H1 (cell line): ENCODE data around the gene LRCH1. TPM values are rescaled to one million over a fixed set of nuclear protein-coding genes. Genes with fewer than 3 reads are reported as not detected.

ENCODE experiments used
- CTCF ChIA-PET: fragments of 300-600 bp; sonication (Branson Sonifier 250); formaldehyde crosslinking; loops from one replicate; lab custom pipeline; 2021; ENCODE audit not compliant: partially characterized antibody; lab: Charles Lee
- POLR2A ChIA-PET: fragments of 300-600 bp; sonication (Branson Sonifier 250); formaldehyde crosslinking; loops from one replicate; lab custom pipeline; 2021; ENCODE audit warnings: inconsistent platforms; ENCODE audit not compliant: partially characterized antibody; lab: Charles Lee
- DNase-seq, 2 experiments: peaks; one replicate each; pipeline versions ENCODE4 v3.0.0 to v3.0.0-alpha.2; 2010 to 2022; ENCODE audit warnings: low spot score in 2 of 2, low read depth in 1 of 2, mixed read lengths in 1 of 2
- FAIRE-seq: peaks from 2 replicates; lab custom pipeline; 2011; peaks lifted over from hg19 to GRCh38; lab: Jason Lieb, UNC
- H2AFZ ChIP-seq: 2 replicates; pipeline ENCODE4 v1.8.1; 2012; ENCODE audit warnings: low read length, inconsistent platforms
- H2AK5ac ChIP-seq: 2 replicates; pipeline ENCODE4 v1.6.1; 2013; ENCODE audit warnings: low read depth, low read length
- H2BK120ac ChIP-seq: replicated peaks from 2 replicates; pipeline ENCODE3; 2013; ENCODE audit warnings: low read depth, low read length, inconsistent platforms
- H2BK12ac ChIP-seq: 2 replicates; pipeline ENCODE4 v1.6.1; 2013; ENCODE audit warnings: low read depth, low read length
- H2BK15ac ChIP-seq: 2 replicates; pipeline ENCODE4 v1.6.1; 2013; ENCODE audit warnings: low read length
- H2BK20ac ChIP-seq: 2 replicates; pipeline ENCODE4 v1.6.1; 2013; ENCODE audit warnings: low read length
- H2BK5ac ChIP-seq: 2 replicates; pipeline ENCODE4 v1.6.1; 2013; ENCODE audit warnings: low read depth, low read length
- H3K14ac ChIP-seq: 2 replicates; pipeline ENCODE4 v1.6.1; 2013; ENCODE audit warnings: inconsistent platforms; ENCODE audit not compliant: insufficient read length
- H3K18ac ChIP-seq: 2 replicates; pipeline ENCODE4 v1.6.1; 2013; ENCODE audit warnings: low read length; ENCODE audit errors: extremely low read depth
- H3K23ac ChIP-seq: 2 replicates; pipeline ENCODE4 v1.6.1; 2013; ENCODE audit warnings: inconsistent platforms; ENCODE audit not compliant: insufficient read length
- H3K23me2 ChIP-seq: 2 replicates; pipeline ENCODE4 v1.6.1; 2013; ENCODE audit warnings: low read depth, low read length
- H3K27ac ChIP-seq: 2 replicates; pipeline ENCODE4 v1.6.1; 2011; ENCODE audit warnings: low read depth, low read length, inconsistent platforms
- H3K27me3 ChIP-seq, 4 experiments: replicated peaks in 1 of 4; 1 replicate in 1 of 4; 2 replicates in 3 of 4; pipeline versions ENCODE4 v1.6.1 to v1.8.1; 2011 to 2013; ENCODE audit warnings: low read length in 3 of 4, mild to moderate bottlenecking in 3 of 4, inconsistent platforms in 2 of 4, mixed read lengths in 2 of 4, moderate library complexity in 1 of 4; ENCODE audit not compliant: control insufficient read depth in 3 of 4, insufficient read depth in 3 of 4; ENCODE audit errors: extremely low read depth in 1 of 4
- H3K36me3 ChIP-seq, 4 experiments: 2 replicates each; pipeline versions ENCODE4 v1.6.1 to v1.8.1; 2011 to 2013; ENCODE audit warnings: mild to moderate bottlenecking in 4 of 4, low read length in 3 of 4, moderate library complexity in 2 of 4, control low read depth in 1 of 4, inconsistent platforms in 1 of 4; ENCODE audit not compliant: insufficient read depth in 4 of 4, control insufficient read depth in 2 of 4
- H3K4ac ChIP-seq: replicated peaks from 2 replicates; pipeline ENCODE3; 2013; ENCODE audit warnings: low read length, low read depth, mixed read lengths, inconsistent platforms; ENCODE audit not compliant: insufficient read length
- H3K4me1 ChIP-seq, 4 experiments: replicated peaks in 1 of 4; 1 replicate in 1 of 4; 2 replicates in 3 of 4; pipeline versions ENCODE4 v1.6.1 to v1.8.1; 2011 to 2013; ENCODE audit warnings: low read length in 3 of 4, inconsistent platforms in 2 of 4, mixed read lengths in 1 of 4; ENCODE audit not compliant: insufficient read depth in 4 of 4, control insufficient read depth in 3 of 4
- H3K4me2 ChIP-seq, 2 experiments: 2 replicates each; pipeline versions ENCODE4 v1.6.1 to v1.8.1; 2011 to 2013; ENCODE audit warnings: low read depth in 2 of 2, low read length in 2 of 2, control low read depth in 1 of 2, inconsistent platforms in 1 of 2, mild to moderate bottlenecking in 1 of 2; ENCODE audit not compliant: insufficient read depth in 1 of 2
- H3K4me3 ChIP-seq, 4 experiments: fragments of 200-600, 300-600 bp in 1 of 4; sonication (generic), shearing (Covaris generic), sonication (Bioruptor Twin) in 1 of 4; 2 replicates each; pipeline versions ENCODE4 v1.5.1 to v1.8.1; 2011 to 2016; ENCODE audit warnings: low read length in 4 of 4, low read depth in 3 of 4, control low read depth in 2 of 4, inconsistent platforms in 2 of 4, mild to moderate bottlenecking in 2 of 4, mixed read lengths in 1 of 4, moderate library complexity in 1 of 4; ENCODE audit not compliant: insufficient read depth in 2 of 4; ENCODE audit errors: extremely low read depth in 1 of 4
- H3K56ac ChIP-seq: replicated peaks from 2 replicates; pipeline ENCODE3; 2013; ENCODE audit warnings: low read depth, mild to moderate bottlenecking, mixed read lengths, low read length, inconsistent platforms; ENCODE audit not compliant: insufficient read length
- H3K79me1 ChIP-seq: 2 replicates; pipeline ENCODE4 v1.6.1; 2013; ENCODE audit warnings: low read depth, low read length, control low read depth
- H3K79me2 ChIP-seq, 2 experiments: 2 replicates each; pipeline versions ENCODE4 v1.6.1 to v1.8.1; 2012 to 2013; ENCODE audit warnings: low read length in 2 of 2, mild to moderate bottlenecking in 2 of 2, inconsistent platforms in 1 of 2; ENCODE audit not compliant: insufficient read depth in 2 of 2, control insufficient read depth in 1 of 2
- H3K9ac ChIP-seq, 4 experiments: replicated peaks in 1 of 4; 1 replicate in 1 of 4; 2 replicates in 3 of 4; pipeline versions ENCODE4 v1.6.1 to v1.8.1; 2011 to 2013; ENCODE audit warnings: low read depth in 3 of 4, low read length in 3 of 4, control low read depth in 2 of 4, mild to moderate bottlenecking in 2 of 4, moderate library complexity in 2 of 4, inconsistent platforms in 1 of 4; ENCODE audit errors: extremely low read depth in 1 of 4
- H3K9me3 ChIP-seq, 2 experiments: 2 replicates each; pipeline versions ENCODE4 v1.6.1 to v1.8.1; 2012 to 2013; ENCODE audit warnings: mild to moderate bottlenecking in 2 of 2, moderate library complexity in 2 of 2, control low read depth in 1 of 2, inconsistent platforms in 1 of 2, low read depth in 1 of 2, low read length in 1 of 2, mixed read lengths in 1 of 2; ENCODE audit not compliant: insufficient read depth in 2 of 2
- H4K20me1 ChIP-seq, 2 experiments: replicated peaks in 1 of 2; 2 replicates each; pipeline versions ENCODE3 to v1.8.1; 2011 to 2013; ENCODE audit warnings: inconsistent platforms in 2 of 2, low read length in 2 of 2, mild to moderate bottlenecking in 1 of 2; ENCODE audit not compliant: insufficient read depth in 2 of 2, control insufficient read depth in 1 of 2
- H4K5ac ChIP-seq: 2 replicates; pipeline ENCODE4 v1.6.1; 2013; ENCODE audit warnings: low read length, low read depth, mixed read lengths, inconsistent platforms; ENCODE audit not compliant: insufficient read length
- H4K8ac ChIP-seq: 2 replicates; pipeline ENCODE4 v1.8.0; 2013; ENCODE audit warnings: mild to moderate bottlenecking, moderate library complexity, low read length, inconsistent platforms; ENCODE audit not compliant: insufficient read depth; ENCODE audit errors: extremely low read depth
- H4K91ac ChIP-seq: replicated peaks from 2 replicates; pipeline ENCODE3; 2013; ENCODE audit warnings: low read length, mixed read lengths, inconsistent platforms; ENCODE audit not compliant: insufficient read length
- ATF3 ChIP-seq: IDR thresholded peaks from 2 replicates; pipeline ENCODE4 v1.6.1; 2011; ENCODE audit warnings: low read depth, mild to moderate bottlenecking, low read length; ENCODE audit not compliant: insufficient read depth
- BRCA1 ChIP-seq: IDR thresholded peaks from 2 replicates; pipeline ENCODE4 v1.6.1; 2012; ENCODE audit warnings: low read depth, low read length, improper control_type of control experiment
- CBX8 ChIP-seq: fragments of 300-800, 300-1000 bp; sonication (generic); IDR thresholded peaks from 2 replicates; pipeline ENCODE4 v1.7.1; 2016; ENCODE audit warnings: low read depth, low read length, borderline replicate concordance
- FOSL1 ChIP-seq: IDR thresholded peaks from 2 replicates; pipeline ENCODE4 v1.6.1; 2011; ENCODE audit warnings: mild to moderate bottlenecking, low read depth, low read length, moderate library complexity; ENCODE audit not compliant: insufficient read depth
- MAX ChIP-seq: IDR thresholded peaks from 2 replicates; pipeline ENCODE4 v1.6.1; 2012; ENCODE audit warnings: inconsistent platforms
- NANOG ChIP-seq: IDR thresholded peaks from 2 replicates; pipeline ENCODE4 v1.6.1; 2011; ENCODE audit warnings: low read length, low read depth, mild to moderate bottlenecking, inconsistent platforms; ENCODE audit not compliant: insufficient read depth, poor library complexity, severe bottlenecking
- POU5F1 ChIP-seq: IDR thresholded peaks from 2 replicates; pipeline ENCODE4 v1.6.1; 2011; ENCODE audit warnings: low read depth, mild to moderate bottlenecking, low read length, moderate library complexity
- RAD21 ChIP-seq, 2 experiments: IDR thresholded peaks in 1 of 2; conservative IDR thresholded peaks in 1 of 2; 2 replicates each; pipeline ENCODE4 v1.6.1; 2011; ENCODE audit warnings: low read depth in 2 of 2, low read length in 2 of 2, improper control_type of control experiment in 1 of 2, inconsistent platforms in 1 of 2, mild to moderate bottlenecking in 1 of 2, moderate library complexity in 1 of 2
- RNF2 ChIP-seq: fragments of 200-900, 300-1000 bp; sonication (generic); IDR thresholded peaks from 2 replicates; pipeline ENCODE4 v1.7.1; 2016; ENCODE audit warnings: borderline replicate concordance, low read depth, mild to moderate bottlenecking, antibody characterized with exemption, low read length; ENCODE audit not compliant: poor library complexity, severe bottlenecking; ENCODE audit errors: missing control alignments
- SIN3A ChIP-seq, 2 experiments: IDR thresholded peaks in 1 of 2; conservative IDR thresholded peaks in 1 of 2; 2 replicates each; pipeline ENCODE4 v1.6.1; 2011 to 2012; ENCODE audit warnings: low read length in 2 of 2, improper control_type of control experiment in 1 of 2, low read depth in 1 of 2, mild to moderate bottlenecking in 1 of 2
- SP1 ChIP-seq: IDR thresholded peaks from 2 replicates; pipeline ENCODE4 v1.6.1; 2011; ENCODE audit warnings: low read depth, low read length
- SRF ChIP-seq: IDR thresholded peaks from 2 replicates; pipeline ENCODE4 v1.6.1; 2011; ENCODE audit warnings: mild to moderate bottlenecking, low read depth, low read length, moderate library complexity
- WGBS, 2 experiments: shearing (Covaris generic) in 1 of 2; methylation state at CpG; one replicate each; pipeline versions ENCODE4 v1.1.6 to v1.1.7; 2013 to 2015; ENCODE audit warnings: low lambda C conversion rate in 2 of 2, mixed read lengths in 2 of 2, inconsistent platforms in 1 of 2, low coverage in 1 of 2, missing lambda C conversion rate in 1 of 2; ENCODE audit not compliant: insufficient replicate concordance in 2 of 2, insufficient coverage in 1 of 2, insufficient read length in 1 of 2; ENCODE audit errors: extremely low coverage in 1 of 2, missing lambda C conversion rate in 1 of 2; 5-methylcytosine and 5-hydroxymethylcytosine counted together
- polyA plus RNA-seq, 7 experiments: library from polyadenylated mRNA; depleted of rRNA in 3 of 7; stranded (reverse) in 5 of 7; unstranded in 2 of 7; fragments of >200 nt in 5 of 7; fragments of 200-250 nt in 2 of 7; gene quantifications; 1 replicate in 5 of 7; 2 replicates in 1 of 7; 4 replicates in 1 of 7; pipeline versions ENCODE4 v1.2.1 to v1.2.3, GENCODE V29; 2011 to 2013; ENCODE audit warnings: missing spikeins in 2 of 7, mixed read lengths in 2 of 7
- total RNA-seq: library from RNA; stranded (reverse); fragmentation: NEBNext Ultra II Directional; extraction: Animal tissue kit (Norgen Biotek cat#: 25700); gene quantifications from 2 replicates; pipeline ENCODE4 v1.2.1, GENCODE V29; 2021

The LRCH1 gene
- total and polyA plus RNA-seq, 2 of the 8 experiments (the other 6 are each of a cell fraction or from before 2014, with no cell fraction given) = 3.0 to 10.1 TPM

GRCh38 chr13:46636451-46636850 is 83.5 kb downstream of the LRCH1 start:
- H3K27me3 ChIP-seq = no peaks in the 10 kb centered on the region
- H3K9ac ChIP-seq = no peak overlapping the region
- no peak overlapping the region for H3K4me2 ChIP-seq
- no peak for DNase-seq
- H3K4ac ChIP-seq = no peak overlapping the region
- H3K4me3 ChIP-seq = no peak overlapping the region
- H3K27ac ChIP-seq = no peak overlapping the region
- H2BK120ac ChIP-seq = no peak overlapping the region
- H4K5ac ChIP-seq = no peak overlapping the region
- H3K36me3 ChIP-seq = no peaks in the 10 kb centered on the region
- peaks cover 0 to 10% (median 3%) of the 10 kb centered on the region in 4 experiments; a peak in 3 of 7 replicates for H3K4me1 ChIP-seq
- no peak overlapping the region for H3K23ac ChIP-seq
- H2BK20ac ChIP-seq = no peak overlapping the region
- no peak for FAIRE-seq
- H2BK5ac ChIP-seq = no peak overlapping the region
- no peak overlapping the region for H2BK12ac ChIP-seq
- peaks cover 0 to 3% of the 10 kb centered on the region in 2 experiments for H4K20me1 ChIP-seq
- H3K23me2 ChIP-seq = no peaks in the 10 kb centered on the region
- H2BK15ac ChIP-seq = no peak overlapping the region
- ChIA-PET POLR2A (no interaction called here), CTCF (interaction anchor here (0.6 to 1.5 kb wide), 3 partner anchors 9 to 56 kb away, joined by 3 to 4 read pairs (median 3); no protein-coding TSS in a partner anchor)
- H3K56ac ChIP-seq = no peak overlapping the region
- 56% methylated on average over 2 of the region's 2 CpGs; no CpG with 5 or more reads in 1 of the 2 experiments for WGBS, 2 experiments
- H4K8ac ChIP-seq = no peak overlapping the region
- H3K79me2 ChIP-seq = peaks cover 0 to 12% of the 10 kb centered on the region in 2 experiments; a peak in 2 of 4 replicates
- H2AFZ ChIP-seq = no peak overlapping the region
- no peak overlapping the region for H3K18ac ChIP-seq
- no peak overlapping the region for H2AK5ac ChIP-seq
- no peak overlapping the region for H3K14ac ChIP-seq
- no peaks in the 10 kb centered on the region for H3K9me3 ChIP-seq
- H3K79me1 ChIP-seq = peaks cover 3% of the 10 kb centered on the region
- H4K91ac ChIP-seq = no peak overlapping the region
- TF ChIP-seq RAD21 (IDR thresholded peaks at IDR 0.05 in 1 of 2, conservative IDR thresholded peaks at IDR 0.05 in 1 of 2; ENCODE audit: low read depth in 2 of 2, low read length in 2 of 2) (no peak), BRCA1 (no peak), POU5F1 (no peak), SIN3A (conservative IDR thresholded peaks at IDR 0.05 in 1 of 2, IDR thresholded peaks at IDR 0.05 in 1 of 2; ENCODE audit: low read depth in 1 of 2, low read length in 2 of 2) (no peak), SP1 (no peak), MAX (no peak), CBX8 (no peak), SRF (no peak), NANOG (no peak), FOSL1 (no peak), ATF3 (no peak), RNF2 (no peak)
